ENCODE data around the gene AGGF1.

- TF ChIP-seq CTCF (IDR thresholded peaks at IDR 0.05; ENCODE audit: low read length) (no peak), EZH2 (IDR thresholded peaks at IDR 0.05; ENCODE audit: borderline replicate concordance, low read length) (no peak)
These were observed 20.0 kb upstream of the AGGF1 start for GRCh38 chr5:77010243-77010642.

Measured in OCI-LY1 (cell line).